Neural progenitor cell (in vitro differentiated cells): Measurements from ENCODE around the gene RND2. TPM values are rescaled to one million over a fixed set of nuclear protein-coding genes. Genes with fewer than 3 reads are reported as not detected.

Experiments
- DNase-seq: peaks from one replicate; pipeline ENCODE4 v3.0.0-alpha.2; 2016; ENCODE audit warnings: low spot score
- H2AFZ ChIP-seq: fragments of 200-600 bp; sonication (generic); replicated peaks from 2 replicates; pipeline ENCODE4 v1.6.1; 2016; ENCODE audit warnings: antibody characterized with exemption
- H3F3A ChIP-seq: fragments of 200-600 bp; sonication (generic); 2 replicates; pipeline ENCODE4 v1.6.1; 2016; ENCODE audit warnings: antibody characterized with exemption, low read depth
- H3K27ac ChIP-seq: fragments of 200-600 bp; sonication (generic); 2 replicates; pipeline ENCODE4 v1.5.1; 2016; ENCODE audit warnings: mild to moderate bottlenecking
- H3K27me3 ChIP-seq: fragments of 200-600 bp; sonication (generic); 2 replicates; pipeline ENCODE4 v1.6.1; 2016; ENCODE audit warnings: mild to moderate bottlenecking, moderate library complexity
- H3K36me3 ChIP-seq: fragments of 200-600 bp; sonication (generic); 2 replicates; pipeline ENCODE4 v1.5.1; 2016
- H3K4me1 ChIP-seq: fragments of 200-600 bp; sonication (generic); 2 replicates; pipeline ENCODE4 v1.6.1; 2016; ENCODE audit warnings: mixed run types
- H3K4me2 ChIP-seq: fragments of 200-600 bp; sonication (generic); 2 replicates; pipeline ENCODE4 v1.6.1; 2016
- H3K4me3 ChIP-seq: fragments of 200-600 bp; sonication (generic); 2 replicates; pipeline ENCODE4 v1.5.1; 2016
- H3K79me2 ChIP-seq: fragments of 200-600 bp; sonication (generic); 2 replicates; pipeline ENCODE4 v1.6.1; 2016; ENCODE audit warnings: low read depth
- H3K9ac ChIP-seq: fragments of 200-600 bp; sonication (generic); 2 replicates; pipeline ENCODE4 v1.6.1; 2016
- H3K9me3 ChIP-seq: fragments of 200-600 bp; sonication (generic); 2 replicates; pipeline ENCODE4 v1.5.1; 2016; ENCODE audit warnings: low read depth
- H4K20me1 ChIP-seq: fragments of 200-600 bp; sonication (generic); 2 replicates; pipeline ENCODE4 v1.6.1; 2016; ENCODE audit warnings: low read depth
- H3K27ac Mint-ChIP-seq: 3 replicates; pipeline ENCODE4 v1.8.0; 2021; ENCODE audit warnings: mixed read lengths
- H3K27me3 Mint-ChIP-seq: 2 replicates; pipeline ENCODE4 v1.8.0; 2022; ENCODE audit warnings: low read depth, mild to moderate bottlenecking, inconsistent platforms, moderate library complexity, mixed read lengths; ENCODE audit not compliant: insufficient read depth
- H3K36me3 Mint-ChIP-seq: 3 replicates; pipeline ENCODE4 v1.8.0; 2021; ENCODE audit warnings: mixed read lengths
- H3K4me1 Mint-ChIP-seq: 3 replicates; pipeline ENCODE4 v1.8.0; 2021; ENCODE audit warnings: mixed read lengths
- H3K4me3 Mint-ChIP-seq: 3 replicates; pipeline ENCODE4 v1.8.0; 2021; ENCODE audit warnings: mild to moderate bottlenecking, moderate library complexity, mixed read lengths
- H3K9me3 Mint-ChIP-seq: 3 replicates; pipeline ENCODE4 v1.8.0; 2020; ENCODE audit warnings: mixed read lengths
- EZH2 ChIP-seq: fragments of 200-600 bp; sonication (generic); IDR thresholded peaks from 2 replicates; pipeline ENCODE4 v1.6.1; 2017; ENCODE audit warnings: antibody characterized with exemption, mild to moderate bottlenecking, moderate library complexity
- EZH2phosphoT487 ChIP-seq: fragments of 200-600 bp; sonication (generic); IDR thresholded peaks from 2 replicates; pipeline ENCODE4 v1.6.1; 2017; ENCODE audit warnings: antibody characterized with exemption
- total RNA-seq: library from RNA; depleted of rRNA; stranded (reverse); fragments of >200 nt; gene quantifications from 2 replicates; pipeline ENCODE4 v1.2.3, GENCODE V29; 2015; ENCODE audit warnings: low replicate concordance
- TF ChIP-seq, protein P1 (sequence below): fragments of 200-600 bp; sonication (generic); IDR thresholded peaks from 2 replicates; pipeline ENCODE4 v1.5.1; 2017; ENCODE audit warnings: antibody characterized with exemption, mild to moderate bottlenecking

Gene RND2
- total RNA-seq, 1 donor from 2014 or later = 35.0 TPM

DNA sequence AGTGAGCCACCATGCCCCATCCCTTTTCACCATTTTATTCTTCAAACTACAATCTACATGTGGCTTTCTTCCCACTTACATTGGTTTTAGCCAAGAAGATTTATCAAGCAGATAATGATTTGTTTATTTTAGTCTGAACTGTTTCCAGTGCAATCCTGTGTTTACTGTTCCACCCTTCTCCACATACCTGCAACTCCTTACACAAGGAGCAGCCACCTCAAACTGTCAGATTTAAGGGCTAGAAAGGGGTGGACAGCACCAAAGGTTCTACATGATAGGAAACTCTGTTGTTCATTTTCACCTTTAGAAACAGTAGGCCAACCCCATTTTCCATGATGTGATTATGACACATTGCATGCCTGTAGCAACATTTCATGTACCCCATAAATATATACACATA, 42.8 kb upstream of the RND2 start:
- H3K4me3 Mint-ChIP-seq = peak overlapping the region; percentile 99
- no peak for DNase-seq
- TF ChIP-seq EZH2phosphoT487 (no peak), EZH2 (no peak)
- TF ChIP-seq, protein P1, sequence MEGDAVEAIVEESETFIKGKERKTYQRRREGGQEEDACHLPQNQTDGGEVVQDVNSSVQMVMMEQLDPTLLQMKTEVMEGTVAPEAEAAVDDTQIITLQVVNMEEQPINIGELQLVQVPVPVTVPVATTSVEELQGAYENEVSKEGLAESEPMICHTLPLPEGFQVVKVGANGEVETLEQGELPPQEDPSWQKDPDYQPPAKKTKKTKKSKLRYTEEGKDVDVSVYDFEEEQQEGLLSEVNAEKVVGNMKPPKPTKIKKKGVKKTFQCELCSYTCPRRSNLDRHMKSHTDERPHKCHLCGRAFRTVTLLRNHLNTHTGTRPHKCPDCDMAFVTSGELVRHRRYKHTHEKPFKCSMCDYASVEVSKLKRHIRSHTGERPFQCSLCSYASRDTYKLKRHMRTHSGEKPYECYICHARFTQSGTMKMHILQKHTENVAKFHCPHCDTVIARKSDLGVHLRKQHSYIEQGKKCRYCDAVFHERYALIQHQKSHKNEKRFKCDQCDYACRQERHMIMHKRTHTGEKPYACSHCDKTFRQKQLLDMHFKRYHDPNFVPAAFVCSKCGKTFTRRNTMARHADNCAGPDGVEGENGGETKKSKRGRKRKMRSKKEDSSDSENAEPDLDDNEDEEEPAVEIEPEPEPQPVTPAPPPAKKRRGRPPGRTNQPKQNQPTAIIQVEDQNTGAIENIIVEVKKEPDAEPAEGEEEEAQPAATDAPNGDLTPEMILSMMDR = no peak
- peaks cover 18% of the 10 kb centered on the region for H4K20me1 ChIP-seq
- peaks cover 9% of the 10 kb centered on the region for H3K27me3 Mint-ChIP-seq
- no peaks in the 10 kb centered on the region for H3K27me3 ChIP-seq
- H2AFZ ChIP-seq = no peak overlapping the region
- H3K79me2 ChIP-seq = peaks cover 43% of the 10 kb centered on the region
- no peak overlapping the region for H3K27ac ChIP-seq
- H3K36me3 Mint-ChIP-seq = peaks cover 18% of the 10 kb centered on the region
- peaks cover 11% of the 10 kb centered on the region for H3K4me1 ChIP-seq
- no peak overlapping the region for H3K4me3 ChIP-seq
- no peak overlapping the region for H3K9ac ChIP-seq
- H3K27ac Mint-ChIP-seq = no peak overlapping the region
- H3F3A ChIP-seq = peaks cover 19% of the 10 kb centered on the region
- no peaks in the 10 kb centered on the region for H3K9me3 ChIP-seq
- peak overlapping the region; percentile 93 for H3K4me2 ChIP-seq
- H3K36me3 ChIP-seq = no peaks in the 10 kb centered on the region
- H3K4me1 Mint-ChIP-seq = peaks cover 23% of the 10 kb centered on the region
- H3K9me3 Mint-ChIP-seq = no peaks in the 10 kb centered on the region

GRCh38 chr17:42985225-42985624, 39.8 kb upstream of the RND2 start:
- Mint-ChIP-seq H3K27me3 (peaks cover 4% of the 10 kb centered on the region), H3K4me1 (peaks cover 14% of the 10 kb centered on the region), H3K27ac (no peak overlapping the region), H3K4me3 (no peak overlapping the region), H3K9me3 (no peaks in the 10 kb centered on the region), H3K36me3 (peaks cover 32% of the 10 kb centered on the region)
- no peak for DNase-seq
- Histone ChIP-seq H3F3A (peaks cover 9% of the 10 kb centered on the region), H3K27me3 (no peaks in the 10 kb centered on the region), H3K4me2 (no peak overlapping the region), H3K79me2 (peaks cover 43% of the 10 kb centered on the region), H3K4me1 (peaks cover 5% of the 10 kb centered on the region), H4K20me1 (peaks cover 18% of the 10 kb centered on the region), H3K4me3 (no peak overlapping the region), H3K9me3 (no peaks in the 10 kb centered on the region), H3K27ac (no peak overlapping the region), H2AFZ (no peak overlapping the region), H3K36me3 (no peaks in the 10 kb centered on the region), H3K9ac (no peak overlapping the region)
- TF ChIP-seq EZH2 = no peak

- Histone ChIP-seq H3K4me3 (no peak overlapping the region), H3F3A (peaks cover 6% of the 10 kb centered on the region), H2AFZ (no peak overlapping the region), H3K9ac (no peak overlapping the region), H3K9me3 (no peaks in the 10 kb centered on the region), H3K4me2 (no peak overlapping the region), H3K27me3 (no peaks in the 10 kb centered on the region), H4K20me1 (no peaks in the 10 kb centered on the region), H3K79me2 (peaks cover 15% of the 10 kb centered on the region), H3K36me3 (no peaks in the 10 kb centered on the region), H3K4me1 (no peaks in the 10 kb centered on the region), H3K27ac (no peak overlapping the region)
- no peak for DNase-seq
- Mint-ChIP-seq H3K9me3 (no peaks in the 10 kb centered on the region), H3K4me1 (no peaks in the 10 kb centered on the region), H3K4me3 (no peak overlapping the region), H3K36me3 (peaks cover 38% of the 10 kb centered on the region), H3K27ac (no peak overlapping the region), H3K27me3 (no peaks in the 10 kb centered on the region)
- no peak for TF ChIP-seq EZH2
- TF ChIP-seq, protein P1 = no peak
Observed at GRCh38 chr17:42989141-42989540, 35.9 kb upstream of the RND2 start.

DNA sequence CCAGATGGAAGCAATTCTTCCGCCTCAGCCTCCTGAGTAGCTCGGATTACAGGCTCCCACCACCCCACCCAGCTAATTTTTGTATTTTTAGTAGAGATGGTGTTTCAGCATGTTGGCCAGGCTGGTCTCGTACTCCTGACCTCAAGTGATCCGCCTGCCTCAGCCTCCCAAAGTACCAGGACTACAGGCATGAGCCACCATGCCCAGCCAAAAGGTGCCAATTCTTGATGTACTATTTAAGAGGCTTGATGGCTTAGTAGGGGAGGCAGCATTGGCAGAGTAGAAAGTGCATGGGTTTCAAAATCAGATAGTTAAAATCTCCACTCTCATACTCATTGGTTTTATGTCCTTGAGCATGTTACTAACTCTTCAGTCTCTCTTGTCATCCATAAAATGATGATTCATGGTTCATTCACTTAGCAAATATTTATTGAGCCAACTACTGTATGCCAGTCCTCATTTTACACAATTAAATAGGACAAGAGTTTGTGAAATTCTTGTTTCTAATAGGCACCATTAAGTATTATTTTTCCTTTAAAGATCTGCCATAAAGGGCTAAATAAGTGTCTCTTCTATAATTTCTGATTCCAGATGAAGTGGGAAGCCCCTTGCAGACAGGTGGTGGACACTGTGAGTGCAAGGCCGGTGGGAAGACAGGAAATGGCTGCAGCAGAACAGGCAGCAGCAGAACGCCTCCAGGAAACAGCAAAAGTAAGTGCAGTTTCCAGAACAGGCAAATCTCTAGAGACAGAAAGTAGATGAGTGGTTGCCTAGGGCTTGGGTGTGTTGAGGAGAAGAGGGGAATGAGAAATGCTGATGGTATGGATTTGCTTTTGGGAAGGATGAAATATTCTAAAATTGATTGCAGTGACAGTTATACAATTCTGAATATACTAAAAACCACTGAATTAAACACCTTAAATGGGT, 35.0 kb upstream of the RND2 start:
- DNase-seq = no peak
- Histone ChIP-seq H3K27ac (no peak overlapping the region), H3F3A (peaks cover 10% of the 10 kb centered on the region), H3K9ac (no peak overlapping the region), H3K27me3 (no peaks in the 10 kb centered on the region), H3K4me2 (no peak overlapping the region), H3K4me1 (no peaks in the 10 kb centered on the region), H3K9me3 (no peaks in the 10 kb centered on the region), H2AFZ (no peak overlapping the region), H3K4me3 (no peak overlapping the region), H3K79me2 (peaks cover 6% of the 10 kb centered on the region), H4K20me1 (no peaks in the 10 kb centered on the region), H3K36me3 (no peaks in the 10 kb centered on the region)
- no peak overlapping the region for H3K27ac Mint-ChIP-seq
- H3K4me3 Mint-ChIP-seq = no peak overlapping the region
- H3K36me3 Mint-ChIP-seq = peaks cover 35% of the 10 kb centered on the region
- H3K27me3 Mint-ChIP-seq = no peaks in the 10 kb centered on the region
- TF ChIP-seq, protein P1 = no peak
- no peak for TF ChIP-seq EZH2
- no peak for TF ChIP-seq EZH2phosphoT487
- H3K9me3 Mint-ChIP-seq = no peaks in the 10 kb centered on the region
- H3K4me1 Mint-ChIP-seq = no peaks in the 10 kb centered on the region
